Measurements from ENCODE around the gene IL1RAPL1.
A peak's percentile ranks its signal among the peaks of the same experiment; 100 is the strongest.

Gene IL1RAPL1

GRCh38 chrX:28586981-28587551 is at the start of gene IL1RAPL1:
IL1RAPL1 (plus strand) TSS chrX:28587446.
- peak; percentile 57 to 79 for DNase-seq

- no peak for DNase-seq
Measured at GRCh38 chrX:28542791-28543190, 44.5 kb upstream of the IL1RAPL1 start.

DNA sequence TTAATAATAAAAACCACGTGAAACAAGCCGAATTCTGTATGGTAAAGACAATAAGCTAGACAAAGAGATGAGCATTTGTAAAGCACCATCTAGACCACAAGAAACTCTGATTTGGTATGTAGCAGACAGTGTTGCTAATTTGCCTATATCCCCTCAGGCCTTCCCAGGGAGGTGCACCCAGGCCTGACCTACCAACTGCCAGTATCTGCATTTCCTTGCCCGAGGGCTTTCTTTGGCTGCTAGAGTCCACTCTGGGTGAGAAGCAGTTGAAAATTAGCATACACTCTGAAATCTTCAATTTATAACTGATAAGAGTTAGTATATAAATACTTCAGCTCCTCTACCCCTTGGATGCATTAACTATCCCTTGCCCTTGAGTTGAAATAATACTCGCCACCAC is 37.4 kb upstream of the IL1RAPL1 start:
- no peak for DNase-seq

DNA sequence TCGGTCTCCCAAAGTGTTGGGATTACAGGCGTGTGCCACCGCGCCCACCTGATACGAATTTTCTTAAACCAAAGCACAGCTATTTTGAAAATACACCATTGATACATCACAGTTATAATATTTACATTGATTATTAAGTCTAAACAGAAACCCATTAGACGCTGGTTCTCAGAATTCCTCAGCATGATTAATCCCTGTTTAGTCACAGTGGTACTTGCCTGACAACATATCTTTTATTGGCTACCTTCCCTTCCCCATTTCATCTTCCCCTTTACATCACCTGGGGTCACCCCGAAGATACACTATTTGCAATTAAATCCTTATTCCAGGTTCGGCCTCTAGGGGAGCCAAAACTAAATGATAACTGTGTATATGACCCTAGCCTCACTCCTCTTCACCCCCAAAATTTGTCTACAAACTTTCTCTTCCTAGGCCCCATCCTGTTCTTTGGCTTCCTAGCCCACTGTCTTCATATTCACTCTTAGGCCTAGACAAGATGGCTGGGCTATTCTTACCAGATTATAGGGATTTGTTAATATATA is 36.8 kb upstream of the IL1RAPL1 start:
- DNase-seq, result no peak

DNA sequence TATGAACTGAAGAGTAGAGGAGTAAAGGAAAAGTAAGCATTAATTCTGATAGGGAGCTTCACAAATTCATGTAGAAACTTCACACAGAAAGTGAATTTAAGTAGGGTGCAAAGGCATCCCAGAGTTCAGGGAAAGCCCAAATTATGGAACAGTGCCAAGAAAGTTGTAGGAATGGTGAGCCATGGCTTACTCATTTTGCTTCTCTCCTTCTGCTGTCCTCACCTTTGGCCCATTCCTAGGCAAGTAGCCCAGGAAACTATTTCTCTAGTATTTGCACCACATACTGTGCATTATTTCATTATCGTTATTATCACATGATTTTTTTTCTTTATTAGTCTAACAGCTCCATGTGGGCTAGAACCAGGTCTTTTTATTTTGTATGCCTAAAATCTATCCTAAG is 34.9 kb upstream of the IL1RAPL1 start:
- no peak for DNase-seq

DNA sequence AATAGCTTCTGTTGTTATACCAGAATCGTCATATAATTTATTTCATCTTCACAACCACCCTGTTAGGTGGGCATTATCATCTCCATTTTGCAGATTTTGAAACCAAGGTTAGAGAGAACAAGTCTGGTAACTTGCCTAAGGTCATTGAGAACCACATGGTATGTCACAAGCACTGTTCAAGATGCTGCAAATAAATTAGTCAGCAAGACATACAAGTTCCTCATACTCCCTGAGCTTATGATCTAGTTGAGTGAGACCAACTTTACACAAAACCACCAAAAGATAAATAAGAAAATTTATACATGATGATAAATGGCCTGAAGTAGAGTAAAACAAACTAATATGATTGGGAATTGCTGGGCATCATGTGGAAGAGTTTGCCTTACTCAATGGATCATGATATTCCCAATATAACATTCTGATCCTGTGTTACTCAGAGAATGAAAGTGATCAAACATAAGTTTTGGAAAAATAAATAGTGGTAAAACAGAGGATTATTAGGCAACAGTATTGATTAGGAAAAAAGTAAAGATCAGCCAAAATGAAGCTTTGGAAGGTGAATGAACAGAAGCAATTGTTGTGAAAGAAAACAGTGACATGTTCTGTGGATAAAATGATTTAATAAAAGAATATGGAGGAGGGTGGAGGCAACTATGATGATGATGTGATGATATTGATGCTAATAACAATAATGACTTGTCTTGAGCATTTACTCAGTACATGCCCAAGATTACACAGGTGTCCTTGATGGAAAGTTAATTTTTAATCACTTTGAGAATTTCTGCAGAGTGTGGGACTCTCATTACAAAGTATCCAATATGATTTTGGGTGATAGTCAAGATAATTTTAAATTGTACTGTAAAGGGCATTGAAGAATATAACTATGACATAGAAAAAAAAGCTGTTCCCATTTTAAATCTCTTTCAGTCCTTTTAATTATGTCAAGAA is 34.1 kb upstream of the IL1RAPL1 start:
- DNase-seq, result no peak

- DNase-seq, result no peak
Measured at GRCh38 chrX:28576117-28576516, 11.1 kb upstream of the IL1RAPL1 start.

DNA sequence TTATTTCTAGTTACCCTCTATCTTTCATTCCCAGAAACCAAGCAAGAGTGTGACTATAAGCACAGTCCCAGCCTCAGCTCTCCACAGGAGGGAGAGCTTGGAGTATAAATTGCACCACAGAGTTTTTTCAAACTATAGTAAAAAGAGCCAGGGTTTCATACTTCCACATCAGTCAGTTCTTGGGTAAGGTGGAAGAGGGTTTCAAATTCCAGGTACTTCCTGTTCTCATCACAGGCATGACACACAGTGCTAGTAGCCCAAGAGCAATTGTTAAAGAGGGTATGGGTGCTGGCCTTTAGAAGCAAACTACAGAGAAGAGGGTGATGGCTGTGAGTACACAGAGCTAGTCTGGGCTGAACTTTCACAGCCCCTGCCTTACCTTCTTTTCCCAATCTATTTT is 5.7 kb upstream of the IL1RAPL1 start:
- DNase-seq, result no peak

DNA sequence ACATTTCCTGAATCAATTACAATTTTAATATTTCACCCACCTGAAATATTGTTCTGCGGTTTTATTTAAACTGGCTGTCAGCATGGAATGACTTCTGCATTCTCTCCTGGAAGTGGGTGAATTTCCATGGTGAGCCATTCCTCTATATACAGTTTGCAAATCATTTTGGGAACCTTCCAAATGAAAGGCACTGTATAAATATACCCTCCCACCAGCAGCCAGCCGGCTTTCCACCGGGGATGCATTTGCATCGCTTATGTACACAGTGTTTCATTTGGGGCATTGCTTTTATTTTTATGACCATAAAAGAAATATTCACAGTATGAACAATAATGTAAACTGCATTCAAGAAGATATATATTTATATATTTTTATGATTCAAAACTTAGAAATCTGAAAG is 4.7 kb upstream of the IL1RAPL1 start:
- DNase-seq, result no peak

- DNase-seq, result no peak
Measured at GRCh38 chrX:28584025-28584424, 3.2 kb upstream of the IL1RAPL1 start.

DNA sequence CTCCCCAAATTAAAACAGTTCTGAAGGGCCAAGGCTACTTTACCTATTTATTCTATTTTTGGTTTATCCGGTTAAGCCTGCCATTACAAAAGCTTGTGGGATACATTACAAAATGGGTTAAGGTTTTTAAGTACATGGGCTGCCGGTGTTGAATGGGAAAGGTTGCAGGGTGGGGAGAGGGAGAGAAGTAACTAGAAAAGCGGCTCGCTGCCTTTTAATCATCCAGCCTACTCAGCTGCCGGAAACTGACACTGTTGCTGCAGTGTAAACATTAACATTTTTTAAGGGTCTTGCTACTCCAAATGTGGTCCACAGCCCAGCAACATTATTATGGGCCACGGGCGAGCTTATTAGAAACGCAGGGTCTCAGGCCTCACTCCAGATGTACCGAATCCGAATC is 1.5 kb upstream of the IL1RAPL1 start:
- no peak for DNase-seq

GRCh38 chrX:28586286-28586685 is 960 bp upstream of the IL1RAPL1 start:
- DNase-seq, result peak in 1 of 2 experiments; percentile 12

DNA sequence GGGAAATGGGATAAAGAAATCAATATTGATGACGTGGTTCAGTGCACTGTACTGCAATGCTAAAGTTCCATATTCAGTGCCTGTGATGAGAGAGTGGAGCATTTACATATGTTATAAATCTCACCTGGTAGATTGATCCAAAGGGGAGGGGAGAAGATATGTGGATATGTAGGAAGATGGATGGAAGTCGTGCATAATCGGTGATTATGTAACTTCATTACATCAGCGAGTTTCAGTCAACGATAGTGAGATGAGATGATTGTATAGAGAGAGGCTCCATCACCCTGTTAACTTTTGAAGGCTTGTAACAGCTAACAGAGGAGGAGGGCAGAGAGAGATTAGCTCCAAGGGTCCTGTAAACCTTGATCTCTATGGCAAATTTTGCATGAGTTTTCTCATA is 1.8 kb downstream of the IL1RAPL1 start:
- DNase-seq, result no peak

DNA sequence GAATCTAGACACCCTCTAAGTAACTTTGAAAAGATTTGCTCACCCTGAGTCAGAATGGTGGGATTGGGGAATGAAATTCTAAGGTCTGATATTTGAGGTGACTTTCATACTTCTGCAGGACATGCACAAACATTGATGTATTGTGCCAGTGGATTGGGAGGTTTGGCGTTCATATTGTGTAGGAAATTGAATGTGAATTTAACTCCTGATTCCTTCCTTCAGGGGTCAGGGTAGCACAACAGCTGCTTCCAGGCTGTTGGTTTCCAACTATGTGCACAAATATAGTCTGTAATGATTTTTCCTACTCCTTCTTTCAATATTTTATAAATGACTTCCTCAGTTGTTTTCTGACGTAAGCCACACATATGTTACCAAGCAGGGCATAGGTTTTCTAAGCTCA is 3.1 kb downstream of the IL1RAPL1 start:
- peak in 1 of 2 experiments; percentile 16 for DNase-seq

DNA sequence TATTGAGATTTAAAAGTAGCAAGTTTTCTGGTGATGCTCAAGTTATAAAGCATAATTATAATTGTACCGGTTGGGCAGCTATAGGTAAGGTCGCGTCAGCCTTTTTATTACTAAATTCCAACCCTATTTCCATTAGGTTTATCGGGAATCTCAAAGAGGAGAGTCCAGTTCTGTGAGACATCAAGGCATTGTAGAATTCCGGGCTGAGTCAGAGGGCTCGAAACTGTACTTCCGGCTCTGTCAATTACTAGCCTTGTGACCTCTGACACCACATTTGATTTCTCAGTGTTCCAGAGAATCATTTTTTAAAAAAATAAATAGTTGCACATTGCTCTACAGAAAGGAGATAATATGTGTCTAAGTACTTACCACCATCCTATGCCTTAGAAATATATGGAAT is 4.3 kb downstream of the IL1RAPL1 start:
- no peak for DNase-seq

DNA sequence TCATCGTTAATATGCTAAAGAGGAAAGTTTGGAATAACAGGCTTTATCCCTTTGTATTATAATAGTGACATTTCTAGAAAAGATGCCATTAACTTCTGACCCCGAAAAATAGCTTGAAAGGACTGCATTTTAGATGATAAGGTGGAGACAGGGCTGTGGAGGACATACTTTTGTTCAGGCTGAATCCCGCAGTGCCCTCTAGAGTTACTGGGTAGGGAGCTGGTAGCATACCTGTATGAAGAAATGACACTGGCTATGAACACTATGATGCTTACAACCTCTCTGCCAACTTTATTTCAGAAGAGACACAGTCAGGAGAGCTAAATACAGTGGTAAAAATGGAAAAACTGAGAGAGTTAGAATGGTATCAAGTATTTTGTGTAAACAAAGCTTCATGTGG is 8.1 kb downstream of the IL1RAPL1 start:
- DNase-seq, result no peak

DNA sequence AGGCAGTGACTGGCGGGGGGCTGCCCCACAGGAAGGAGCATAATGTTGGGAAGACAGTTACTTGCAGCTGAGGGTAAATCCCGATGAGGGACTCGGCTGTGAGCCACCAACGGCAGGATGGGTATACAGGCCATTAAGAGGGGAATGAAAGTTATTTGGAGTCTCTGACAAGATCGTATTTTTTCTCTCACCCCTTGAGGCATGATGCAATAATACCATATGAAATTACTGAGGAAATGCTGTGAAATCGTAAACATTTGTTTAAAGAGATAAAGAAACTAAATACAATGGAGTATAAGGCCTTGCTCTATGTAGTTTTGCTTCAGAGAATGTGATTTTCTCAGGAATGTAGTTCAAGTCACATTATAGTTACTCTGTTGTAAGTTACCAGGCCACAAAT is 12.7 kb downstream of the IL1RAPL1 start:
- no peak for DNase-seq

DNA sequence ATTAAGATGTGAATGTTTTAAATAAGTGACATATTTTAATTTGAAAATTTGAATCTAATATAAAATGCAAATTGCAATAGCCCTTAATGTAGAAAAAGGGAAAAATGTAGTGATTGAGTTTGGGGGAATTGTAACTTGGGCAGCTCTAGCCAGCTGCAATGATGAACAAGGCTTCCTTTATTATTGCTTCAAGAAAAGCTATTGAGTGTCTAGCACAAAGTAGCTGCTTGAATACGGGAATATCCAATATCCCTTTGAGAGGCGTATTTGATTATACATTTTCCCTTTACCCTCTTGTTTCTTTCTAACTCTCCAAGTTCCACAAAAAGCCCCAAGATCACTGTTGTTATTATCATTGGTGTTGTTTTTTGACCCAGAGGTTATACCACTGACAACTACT is 21.8 kb downstream of the IL1RAPL1 start:
- DNase-seq, result no peak

DNA sequence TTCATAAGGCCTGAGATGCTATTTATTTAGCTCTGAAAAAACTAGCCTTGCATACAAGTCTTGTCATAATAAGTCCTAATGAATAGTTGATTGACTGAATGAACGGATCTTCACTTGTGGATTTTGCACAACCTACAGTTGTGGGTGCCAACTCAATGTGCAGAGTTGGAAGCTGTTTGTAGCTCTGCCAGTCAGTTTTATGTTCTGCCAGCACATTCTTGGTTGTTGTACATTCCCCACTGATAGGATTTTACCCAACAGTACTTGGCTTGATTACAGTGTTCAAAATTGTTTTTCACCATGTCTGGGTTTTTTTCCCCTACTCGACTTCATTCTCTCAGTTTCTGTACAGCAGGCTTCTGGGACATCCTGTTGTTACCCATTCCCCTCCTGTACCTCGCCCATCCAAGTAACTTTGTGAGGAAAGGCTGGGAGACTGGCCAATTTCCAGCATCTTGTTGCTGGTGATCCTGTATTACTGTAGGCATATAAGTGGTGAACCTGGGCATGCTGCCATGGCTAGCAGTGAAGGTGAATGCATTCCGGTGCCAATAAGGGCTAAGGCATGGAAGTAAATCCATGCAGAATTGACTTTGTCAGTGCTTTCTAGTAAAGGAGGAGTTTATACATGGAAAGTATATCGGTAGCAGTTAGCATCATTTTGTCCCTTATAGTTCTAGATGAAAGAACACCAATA is 22.8 kb downstream of the IL1RAPL1 start:
- DNase-seq, result no peak

- DNase-seq, result no peak
Measured at GRCh38 chrX:28610746-28611145, 23.5 kb downstream of the IL1RAPL1 start.

GRCh38 chrX:28613558-28613957 is 26.3 kb downstream of the IL1RAPL1 start:
- DNase-seq, result no peak

DNA sequence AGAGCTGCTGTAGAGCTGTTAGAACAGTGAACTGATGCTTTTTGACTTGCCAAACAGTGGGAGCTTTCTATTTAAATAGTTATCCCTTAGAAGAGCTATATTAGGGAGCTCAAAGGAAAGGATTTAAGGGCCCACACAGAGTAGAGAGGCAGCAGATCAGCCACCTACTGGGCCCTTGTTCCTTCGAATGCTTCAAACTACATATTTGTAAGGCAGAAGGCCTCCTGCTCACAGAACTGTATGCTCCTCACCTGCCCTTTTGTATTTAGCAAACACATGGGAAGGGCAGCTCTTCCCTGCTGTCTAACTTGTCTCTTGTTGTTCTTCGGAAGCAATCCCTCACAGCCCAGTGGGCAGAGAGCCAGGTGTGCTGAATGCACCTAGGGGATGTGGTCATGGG is 38.0 kb downstream of the IL1RAPL1 start:
- no peak for DNase-seq

- DNase-seq, result no peak
Measured at GRCh38 chrX:28626515-28626914, 39.3 kb downstream of the IL1RAPL1 start.

- peak in 1 of 2 experiments; percentile 62 for DNase-seq
Measured at GRCh38 chrX:28628120-28628519, 40.9 kb downstream of the IL1RAPL1 start.
